Sciatic nerve (tissue), 2 donors: Measurements from ENCODE around the gene SI. TPM values are rescaled to one million over a fixed set of nuclear protein-coding genes. Genes with fewer than 3 reads are reported as not detected.
"Not testable (repeated sequence)": the region's sequence is repeated elsewhere in the genome, so short reads cannot be mapped to it uniquely, and the experiment has no call there.

ENCODE experiments used
- ATAC-seq: fragments of 200-7000 bp; cut with Tn5 transposase; one replicate; pipeline ENCODE4 v1.9.1; 2020; ENCODE audit warnings: mild to moderate bottlenecking, moderate library complexity
- DNase-seq: peaks from one replicate; pipeline ENCODE4 v3.0.0-alpha.2; 2020; ENCODE audit warnings: low spot score
- intact Hi-C: fragments of 100-400 bp; cut with DNase I; formaldehyde crosslinking; loops from one replicate; pipeline ENCODE4 v1.14.2; 2022
- total RNA-seq: library from RNA; stranded (reverse); fragmentation: NEBNext Ultra II Directional; extraction: Animal tissue kit (Norgen Biotek cat#: 25700); gene quantifications from one replicate; pipeline ENCODE4 v1.2.1, GENCODE V29; 2021
- donor health status: DM: no; HTN: no; CAD: no.
- donor health status: DM: no; HTN: no; CAD: no.

Gene SI
- not detected for total RNA-seq

- ATAC-seq: no peak
- intact Hi-C loops: no loop called here
Measured at GRCh38 chr3:165078293-165078692, at the start of gene SI. Gene SI (minus strand): TSS chr3:165078496. CDS start chr3:165076012, 2,484 bp downstream.

GRCh38 chr3:165125836-165126235 lies 47.5 kb upstream of the SI start:
- no peak for DNase-seq
- intact Hi-C loops: no loop called here
- no peak for ATAC-seq

More at GRCh38 chr3:165078293-165078692, at the start of gene SI:
- DNase-seq: no peak

GRCh38 chr3:165111401-165111800 lies 33.1 kb upstream of the SI start:
- intact Hi-C loops: no loop called here
- DNase-seq: no peak
- no peak for ATAC-seq

GRCh38 chr3:165103616-165104015 lies 25.3 kb upstream of the SI start:
- no peak for DNase-seq
- intact Hi-C loops: no loop called here

GRCh38 chr3:165082650-165083049 lies 4.4 kb upstream of the SI start:
- intact Hi-C loops: no loop called here
- DNase-seq (no peak), ATAC-seq (no peak)

More at GRCh38 chr3:165103616-165104015, 25.3 kb upstream of the SI start:
- no peak for ATAC-seq

GRCh38 chr3:165081183-165081582 lies 2.9 kb upstream of the SI start:
- intact Hi-C loops: no loop called here
- no peak for ATAC-seq
- no peak for DNase-seq

GRCh38 chr3:165075695-165076094 lies 2.6 kb downstream of the SI start:
- no peak for DNase-seq
- ATAC-seq: no peak
- intact Hi-C loops: no loop called here

- DNase-seq (no peak), ATAC-seq (no peak)
- intact Hi-C loops: no loop called here
Measured at GRCh38 chr3:165070682-165071081, 7.6 kb downstream of the SI start.

GRCh38 chr3:165056510-165056909 lies 21.8 kb downstream of the SI start:
- intact Hi-C loops: no loop called here
- no peak for ATAC-seq
- no peak for DNase-seq

GRCh38 chr3:165040186-165040585 lies 38.1 kb downstream of the SI start:
- no peak for ATAC-seq
- DNase-seq: no peak
- intact Hi-C loops: no loop called here

- DNase-seq (no peak), ATAC-seq (no peak)
- intact Hi-C loops: no loop called here
Measured at GRCh38 chr3:165011557-165011956, 66.7 kb downstream of the SI start.

- intact Hi-C loops: no loop called here
- ATAC-seq (no peak), DNase-seq (no peak)
Measured at GRCh38 chr3:164984947-164985346, 93.3 kb downstream of the SI start.

- intact Hi-C loops: no loop called here
- ATAC-seq: no peak
- no peak for DNase-seq
Measured at GRCh38 chr3:164962610-164963009, 115.7 kb downstream of the SI start.

GRCh38 chr3:164952966-164953365 lies 125.3 kb downstream of the SI start:
- ATAC-seq (no peak), DNase-seq (no peak)
- intact Hi-C loops: no loop called here

- DNase-seq, ATAC-seq, intact Hi-C loops: not testable (repeated sequence)
Measured at GRCh38 chr3:164951403-164951802, 126.9 kb downstream of the SI start.

GRCh38 chr3:164940745-164941144 lies 137.6 kb downstream of the SI start:
- no peak for ATAC-seq
- DNase-seq: no peak
- intact Hi-C loops: no loop called here

- ATAC-seq: no peak
- intact Hi-C loops: no loop called here
Measured at GRCh38 chr3:164929642-164930041, 148.7 kb downstream of the SI start.

More at GRCh38 chr3:164929642-164930041, 148.7 kb downstream of the SI start:
- DNase-seq: no peak

Other genes starting within 250 kb of the SI start
- not detected for gene SLITRK3, start 117.9 kb upstream of the SI start, total RNA-seq